ENCODE results near the gene IRF6. TPM values are rescaled to one million over a fixed set of nuclear protein-coding genes. Genes with fewer than 3 reads are reported as not detected.

The IRF6 gene
- total RNA-seq, 2 experiments from 2014 or later: not detected

DNA sequence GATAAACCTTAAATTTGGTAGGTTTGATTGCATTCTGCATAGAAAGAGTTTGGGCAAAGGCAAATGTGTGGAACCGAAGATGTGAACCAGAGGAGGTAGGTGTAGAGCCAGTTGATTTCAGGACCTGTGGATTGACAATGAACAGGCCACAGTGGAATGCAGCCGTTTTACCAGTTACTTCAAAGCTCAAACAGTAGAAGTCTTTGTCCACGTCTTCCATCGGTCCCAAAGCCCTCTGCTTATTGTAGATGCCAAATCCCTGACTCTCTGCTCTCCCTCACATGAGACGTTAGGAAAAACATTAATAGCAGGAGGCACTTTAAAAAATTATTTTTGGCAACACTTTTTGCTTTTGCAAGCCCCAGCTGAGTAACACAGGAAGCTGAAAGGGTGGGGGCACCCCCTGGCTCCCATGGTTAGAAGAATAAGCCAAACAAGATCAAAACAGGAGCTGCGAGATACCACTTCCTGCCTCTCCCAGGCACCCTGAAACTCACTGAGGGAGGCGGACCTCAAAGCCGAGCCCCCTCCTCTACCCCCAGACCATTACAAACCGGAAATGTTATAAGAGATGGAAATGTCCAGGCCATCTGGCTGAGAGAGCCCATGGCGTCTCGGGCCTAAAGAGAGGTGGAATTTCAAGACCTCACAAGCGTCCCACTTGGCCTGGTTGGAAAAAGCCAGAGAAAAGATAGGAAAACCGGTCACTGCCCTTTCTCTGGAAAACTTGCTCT lies 36.6 kb downstream of the IRF6 start:
- CTCF ChIA-PET (ENCODE audit: unreplicated experiment): interaction anchor here (1.3 kb wide), 1 partner anchor 12 kb away, joined by 5 read pairs; no protein-coding TSS in a partner anchor
- H3K79me2 ChIP-seq (ENCODE audit: insufficient read depth, low read depth, low read length): no peaks in the 10 kb centered on the region

DNA sequence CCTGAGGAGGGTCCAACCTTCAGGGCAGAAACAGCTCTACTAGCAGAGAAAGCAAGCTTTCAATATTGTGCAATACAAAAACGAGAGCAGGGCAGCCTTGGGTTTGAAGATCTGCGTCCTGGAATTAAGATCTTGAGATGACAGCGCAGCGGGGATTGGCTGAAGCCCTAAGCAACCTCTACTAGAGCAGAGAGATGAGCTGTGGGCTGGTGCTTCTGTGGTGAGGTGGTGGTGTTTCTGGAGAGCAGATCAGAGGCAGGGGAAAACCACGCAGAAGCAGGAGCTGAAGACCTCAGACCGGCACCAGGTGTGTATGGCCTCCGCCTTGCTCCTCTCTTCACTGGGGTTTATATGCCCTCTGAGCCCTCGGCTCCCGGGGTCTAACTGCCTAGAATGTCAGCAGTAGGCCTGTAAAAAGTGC lies 37.6 kb downstream of the IRF6 start:
- DNase-seq (ENCODE audit: low spot score): peak; percentile 5
- peak overlapping the region; percentile 63 for H3K27ac ChIP-seq (ENCODE audit: low read depth, low read length, poor library complexity, severe bottlenecking)
- no peaks in the 10 kb centered on the region for H4K20me1 ChIP-seq (ENCODE audit: insufficient read depth, low read length)
- no peaks in the 10 kb centered on the region for H3K9me2 ChIP-seq (ENCODE audit: insufficient read depth, low read length)
- TF ChIP-seq EZH2phosphoT487 (IDR thresholded peaks at IDR 0.05; ENCODE audit: borderline replicate concordance, low read depth, low read length) (no peak), CTCF (conservative IDR thresholded peaks at IDR 0.05; ENCODE audit: low read length) (no peak)
- H2AFZ ChIP-seq (ENCODE audit: low read length): peak overlapping the region; percentile 16; the same call in 1 of the 2 replicates
- POLR2A ChIA-PET: interaction anchor here (0.6 to 6.4 kb wide), 5 partner anchors 11 to 62 kb away, joined by 4 to 50 read pairs (median 6); partner anchors contain the start of genes C1orf74 and TRAF3IP3
- no peaks in the 10 kb centered on the region for H3K79me2 ChIP-seq (ENCODE audit: insufficient read depth, low read depth, low read length)
- H3K9me3 ChIP-seq (ENCODE audit: low read length): no peaks in the 10 kb centered on the region
- no peak overlapping the region for H3K4me3 ChIP-seq (ENCODE audit: low read depth, low read length, poor library complexity, severe bottlenecking)
- peak overlapping the region; percentile 42 for H3K4me2 ChIP-seq (ENCODE audit: low read length)
- H3K4me1 ChIP-seq (ENCODE audit: insufficient read depth, low read length, poor library complexity, severe bottlenecking): peaks cover 27% of the 10 kb centered on the region
- BruUV-seq (replicated peaks): no TSS peak
- CTCF ChIA-PET (ENCODE audit: unreplicated experiment): interaction anchor here (0.6 kb wide), 1 partner anchor 11 kb away, joined by 3 read pairs; no protein-coding TSS in a partner anchor
- peaks cover 26% of the 10 kb centered on the region for H3K36me3 ChIP-seq (ENCODE audit: insufficient read depth, low read length)
- intact Hi-C loops (cut with micrococcal nuclease; ENCODE audit: unreplicated experiment): no loop called here

More for the DNA sequence above, 36.6 kb downstream of the IRF6 start:
- Histone ChIP-seq H3K9me3 (ENCODE audit: low read length) (no peaks in the 10 kb centered on the region), H3K9me2 (ENCODE audit: insufficient read depth, low read length) (no peaks in the 10 kb centered on the region), H3K27ac (ENCODE audit: low read depth, low read length, poor library complexity, severe bottlenecking) (peak overlapping the region; percentile 63), H4K20me1 (ENCODE audit: insufficient read depth, low read length) (no peaks in the 10 kb centered on the region), H3K4me1 (ENCODE audit: insufficient read depth, low read length, poor library complexity, severe bottlenecking) (peaks cover 34% of the 10 kb centered on the region), H3K4me3 (ENCODE audit: low read depth, low read length, poor library complexity, severe bottlenecking) (peak overlapping the region; percentile 10), H3K4me2 (ENCODE audit: low read length) (peak overlapping the region; percentile 42), H3K36me3 (ENCODE audit: insufficient read depth, low read length) (peaks cover 17% of the 10 kb centered on the region), H2AFZ (ENCODE audit: low read length) (peak overlapping the region; percentile 16; the same call in 1 of the 2 replicates)
- intact Hi-C loops (cut with micrococcal nuclease; ENCODE audit: unreplicated experiment): no loop called here
- TF ChIP-seq CTCF (conservative IDR thresholded peaks at IDR 0.05; ENCODE audit: low read length) (no peak), EZH2phosphoT487 (IDR thresholded peaks at IDR 0.05; ENCODE audit: borderline replicate concordance, low read depth, low read length) (no peak)
- DNase-seq (ENCODE audit: low spot score): peak; percentile 73
- no TSS peak for BruUV-seq (replicated peaks)
- POLR2A ChIA-PET: interaction anchor here (1.3 to 6.4 kb wide), 4 partner anchors 12 to 53 kb away, joined by 3 to 50 read pairs (median 6); partner anchors contain the start of genes C1orf74 and TRAF3IP3

Data from OCI-LY7 (cell line).